Esophagus muscularis mucosa (tissue), 4 donors: ENCODE results near the gene UBE2QL1.

Experiments used
- CTCF ChIP-seq, 3 experiments: fragments of 200-600 bp in 2 of 3; fragments of 450-650 bp in 1 of 3; sonication (generic) in 2 of 3; IDR thresholded peaks; one replicate each; pipeline ENCODE4 v1.5.1; 2017 to 2019; ENCODE audit warnings: antibody characterized with exemption in 3 of 3, mild to moderate bottlenecking in 2 of 3, moderate library complexity in 1 of 3
- EP300 ChIP-seq: sonication (generic); formaldehyde crosslinking; IDR thresholded peaks from one replicate; pipeline ENCODE4 v1.6.1; 2017; ENCODE audit warnings: antibody characterized with exemption
- POLR2A ChIP-seq: fragments of 450-650 bp; IDR thresholded peaks from one replicate; pipeline ENCODE4 v1.6.1; 2017; ENCODE audit warnings: antibody characterized with exemption, moderate library complexity, mild to moderate bottlenecking, low read depth
- POLR2AphosphoS5 ChIP-seq, 2 donors: sonication (generic); formaldehyde crosslinking; IDR thresholded peaks; one replicate each; pipeline ENCODE4 v1.6.1; 2017; ENCODE audit warnings: antibody characterized with exemption in 2 of 2

- no peak for TF ChIP-seq CTCF (IDR thresholded peaks at IDR 0.05)
- TF ChIP-seq POLR2A: no peak
- no peak for TF ChIP-seq EP300
- no peak for TF ChIP-seq POLR2AphosphoS5 (IDR thresholded peaks at IDR 0.05)
These were observed 1.1 kb upstream of the UBE2QL1 start for GRCh38 chr5:6447384-6448140.
